Measurements from ENCODE around the gene MCU.
"Not testable (repeated sequence)": the region's sequence is repeated elsewhere in the genome, so short reads cannot be mapped to it uniquely, and the experiment has no call there.

The MCU gene

DNA sequence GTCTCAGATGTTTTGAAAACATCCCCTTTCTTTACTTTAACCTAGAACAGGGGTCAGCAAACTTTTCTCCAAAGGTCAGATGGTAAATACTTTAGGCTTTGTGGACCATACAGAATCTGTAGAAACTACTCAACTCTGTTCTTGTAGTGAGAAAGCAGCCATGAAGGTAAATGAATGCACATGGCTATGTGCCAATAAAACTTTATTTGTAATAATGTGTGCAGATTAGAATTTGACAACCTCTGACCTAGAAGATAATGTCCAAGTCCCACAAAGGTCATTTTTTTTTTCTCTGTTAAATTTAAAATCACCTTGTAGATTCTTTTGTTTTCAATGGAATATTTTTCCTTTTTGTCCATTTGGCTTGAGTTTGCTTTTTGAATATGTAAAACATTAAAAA, 218.8 kb downstream of the MCU start:
- DNase-seq: no peak

GRCh38 chr10:72911758-72912157, 219.8 kb downstream of the MCU start:
- DNase-seq: no peak

DNA sequence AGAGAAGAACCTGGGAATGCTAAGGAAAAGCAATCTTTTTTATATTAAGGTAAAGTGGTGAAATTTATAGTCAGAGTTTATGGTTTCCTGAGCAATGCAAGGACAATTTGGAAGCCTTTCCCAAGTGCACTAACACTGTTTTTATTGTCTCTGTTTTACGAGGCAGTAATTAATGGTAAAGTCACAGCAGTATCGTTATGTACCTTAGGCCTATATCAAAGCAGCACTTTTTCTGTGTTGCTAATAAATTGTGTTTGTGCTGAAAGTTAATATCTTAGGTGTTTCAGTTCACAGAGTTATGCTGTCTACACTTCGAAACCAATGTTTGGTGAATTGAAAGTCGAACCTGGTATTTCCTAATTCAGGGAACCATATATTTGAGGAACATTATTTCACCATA, 220.8 kb downstream of the MCU start:
- no peak for DNase-seq

DNA sequence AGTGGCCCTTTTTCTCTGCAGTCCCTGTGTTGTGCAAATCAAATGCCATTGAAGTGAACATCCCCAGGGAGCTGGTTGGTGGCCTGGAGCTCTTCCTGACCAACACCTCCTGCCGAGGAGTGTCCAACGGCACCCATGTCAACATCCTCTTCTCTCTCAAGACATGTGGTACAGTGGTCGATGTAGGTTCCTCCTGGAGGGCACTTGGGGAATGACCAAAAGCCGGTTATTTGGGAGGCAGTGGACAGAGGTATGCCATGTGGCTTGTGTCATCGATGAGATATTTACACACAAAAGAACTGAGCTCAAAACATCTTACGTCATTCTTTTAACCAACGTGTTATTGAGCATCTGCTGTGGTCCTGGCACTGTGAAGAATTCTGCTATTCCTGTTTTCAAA, 221.3 kb downstream of the MCU start:
- no peak for DNase-seq

DNA sequence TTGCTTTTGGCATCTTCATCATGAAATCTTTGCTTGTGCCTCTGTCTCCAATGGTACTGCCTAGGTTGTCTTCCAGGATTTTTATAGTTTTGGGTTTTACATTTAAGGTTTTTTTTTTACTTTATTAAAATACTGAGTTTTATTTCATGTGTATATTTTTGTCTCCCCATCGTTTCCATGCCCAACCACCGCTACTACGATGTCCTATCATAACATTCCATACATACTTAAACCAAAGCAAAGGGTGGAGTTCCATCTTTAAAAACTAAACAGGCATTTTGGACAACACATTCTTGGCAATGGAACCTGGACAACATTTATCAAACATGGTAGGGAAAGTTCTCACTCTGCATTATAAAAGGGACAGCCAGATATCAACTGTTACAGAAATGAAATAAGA, 225.3 kb downstream of the MCU start:
- DNase-seq: not testable (repeated sequence)

GRCh38 chr10:72917803-72918332, 225.9 kb downstream of the MCU start:
- not testable (repeated sequence) for DNase-seq

DNA sequence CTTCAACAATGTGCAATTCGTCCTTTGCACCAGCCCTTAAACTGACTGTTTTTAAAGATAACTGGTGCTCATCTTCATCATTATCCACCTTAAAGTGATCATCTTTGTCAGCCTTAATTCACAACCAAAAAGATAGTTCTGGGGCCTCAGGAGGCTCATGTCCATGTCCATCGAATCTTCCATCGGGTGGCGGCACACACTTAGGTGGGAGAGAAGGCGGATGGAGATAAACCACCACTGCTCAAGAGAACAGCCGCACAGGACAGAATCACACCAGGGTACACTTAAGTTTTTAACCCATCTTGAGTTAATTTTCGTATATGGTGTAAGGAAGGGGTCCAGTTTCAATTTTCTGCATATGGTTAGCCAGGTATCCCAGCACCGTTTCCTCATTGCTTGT, 226.4 kb downstream of the MCU start:
- no peak for DNase-seq

DNA sequence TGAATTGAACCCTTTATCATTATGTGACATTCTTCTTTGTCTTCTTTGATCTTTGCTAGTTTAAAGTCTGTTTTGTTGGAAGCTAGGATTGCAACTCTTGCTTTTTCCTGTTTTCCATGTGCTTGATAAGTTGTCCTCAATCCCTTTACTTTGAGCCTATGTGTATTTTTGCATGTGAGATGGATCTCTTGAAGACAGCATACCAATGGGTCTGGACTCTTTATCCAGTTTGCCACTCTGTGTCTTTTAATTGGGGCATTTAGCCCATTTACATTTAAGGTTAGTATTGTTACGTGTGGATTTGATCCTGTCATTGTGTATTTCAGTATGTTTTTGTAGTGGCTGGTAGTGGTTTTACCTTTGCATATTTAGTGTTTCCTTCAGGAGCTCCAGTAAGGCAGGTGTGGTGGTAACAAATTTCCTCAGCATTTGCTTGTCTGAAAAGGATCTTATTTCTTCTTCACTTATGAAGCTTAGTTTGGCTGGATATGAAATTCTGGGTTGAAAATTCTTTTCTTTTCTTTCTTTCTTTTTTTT, 229.3 kb downstream of the MCU start:
- not testable (repeated sequence) for DNase-seq

GRCh38 chr10:72924351-72924750, 232.4 kb downstream of the MCU start:
- no peak for DNase-seq

- DNase-seq: no peak
Measured at GRCh38 chr10:72925951-72926465, 234.1 kb downstream of the MCU start.

DNA sequence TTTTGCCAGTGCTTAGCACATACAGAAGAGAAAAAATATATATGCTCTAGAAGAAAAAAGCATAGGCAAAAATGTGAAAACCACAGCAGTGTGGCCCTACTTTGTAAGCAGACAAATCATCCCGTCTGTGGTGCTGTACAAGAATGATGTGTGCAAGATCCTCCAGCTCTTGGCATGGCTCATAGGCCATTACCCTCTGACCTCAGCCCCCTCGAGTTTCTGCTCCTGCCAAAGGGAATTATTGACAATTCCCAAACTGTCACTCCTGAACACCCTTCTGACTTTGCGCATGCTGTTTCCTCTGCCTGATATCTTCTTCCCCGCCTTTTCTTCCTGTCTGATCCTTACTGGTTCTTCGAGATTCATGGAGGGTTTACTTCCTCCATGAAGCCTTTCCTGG, 235.5 kb downstream of the MCU start:
- DNase-seq: no peak

- DNase-seq: no peak
Measured at GRCh38 chr10:72928798-72929197, 236.9 kb downstream of the MCU start.

GRCh38 chr10:72930276-72930675, 238.3 kb downstream of the MCU start:
- DNase-seq: no peak

- DNase-seq: no peak
Measured at GRCh38 chr10:72932259-72933015, 240.5 kb downstream of the MCU start.

DNA sequence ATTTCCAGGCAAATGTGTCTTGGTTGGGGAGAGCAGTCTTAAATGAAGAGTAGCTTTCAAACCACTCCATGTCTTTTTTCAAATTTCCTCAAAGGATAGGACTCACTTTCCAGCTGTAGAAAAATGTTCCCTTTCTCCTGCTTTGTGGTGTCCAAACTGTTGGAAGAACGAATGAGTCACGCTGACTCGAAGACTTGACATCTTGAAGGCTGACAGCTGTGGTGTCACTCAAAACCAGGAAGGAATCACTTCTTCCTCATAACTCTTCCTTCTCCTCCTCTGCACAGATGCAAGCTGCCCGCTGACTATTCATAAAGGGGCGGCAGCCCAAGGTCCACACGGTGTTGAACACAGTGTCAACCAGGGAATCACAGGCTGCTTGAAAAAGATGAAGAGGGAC, 243.4 kb downstream of the MCU start:
- no peak for DNase-seq

Data from NCI-H2081 treated with DMSO at 0.1 percent for 48 hours (cell line).